T-helper 1 cell treated with Interleukin-12 subunit alpha and Interleukin-12 subunit beta and Interleukin-4 antibody, amounts not matched to agents 30 μg/mL and 1 μg/mL, for 36 hours (primary cell): ENCODE results near the gene TP53I3.
"Not testable (repeated sequence)": the region's sequence is repeated elsewhere in the genome, so short reads cannot be mapped to it uniquely, and the experiment has no call there.

Experiments
- H3K27ac Mint-ChIP-seq: one replicate; pipeline ENCODE4 v1.8.0; 2021; ENCODE audit warnings: mild to moderate bottlenecking, mixed read lengths
- H3K27me3 Mint-ChIP-seq: one replicate; pipeline ENCODE4 v1.8.0; 2021; ENCODE audit warnings: low read depth, mixed read lengths
- H3K36me3 Mint-ChIP-seq: one replicate; pipeline ENCODE4 v1.8.0; 2021; ENCODE audit warnings: low read depth, mixed read lengths
- H3K4me1 Mint-ChIP-seq: one replicate; pipeline ENCODE4 v1.8.0; 2021; ENCODE audit warnings: low read depth, mixed read lengths
- H3K4me3 Mint-ChIP-seq: one replicate; pipeline ENCODE4 v1.8.0; 2021; ENCODE audit warnings: mild to moderate bottlenecking, moderate library complexity, mixed read lengths
- H3K9me3 Mint-ChIP-seq: one replicate; pipeline ENCODE4 v1.8.0; 2021; ENCODE audit warnings: mixed read lengths

TP53I3 gene

DNA sequence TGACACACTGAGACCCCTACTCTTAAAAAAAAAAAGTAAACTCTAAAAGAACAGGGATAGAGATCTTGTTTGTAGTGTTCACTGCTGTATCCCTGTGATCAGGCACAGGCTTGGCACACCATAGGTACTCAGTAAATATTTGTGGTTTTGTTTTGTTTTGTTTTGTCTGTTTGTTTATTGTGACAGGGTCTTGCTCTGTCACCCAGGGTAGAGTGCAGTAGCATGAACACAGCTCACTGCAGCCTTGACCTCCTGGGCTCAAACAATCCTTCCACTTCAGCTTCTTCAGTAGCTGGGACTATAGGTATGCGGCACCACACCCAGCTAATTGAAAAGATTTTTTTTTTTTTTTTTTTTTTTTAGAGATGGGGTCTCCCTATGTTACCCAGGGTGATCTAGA is 31.7 kb downstream of the TP53I3 start:
- Mint-ChIP-seq H3K27me3 (peaks cover 4% of the 10 kb centered on the region), H3K4me3 (no peak overlapping the region), H3K4me1 (no peaks in the 10 kb centered on the region), H3K36me3 (no peaks in the 10 kb centered on the region), H3K27ac (no peak overlapping the region), H3K9me3 (no peaks in the 10 kb centered on the region)

DNA sequence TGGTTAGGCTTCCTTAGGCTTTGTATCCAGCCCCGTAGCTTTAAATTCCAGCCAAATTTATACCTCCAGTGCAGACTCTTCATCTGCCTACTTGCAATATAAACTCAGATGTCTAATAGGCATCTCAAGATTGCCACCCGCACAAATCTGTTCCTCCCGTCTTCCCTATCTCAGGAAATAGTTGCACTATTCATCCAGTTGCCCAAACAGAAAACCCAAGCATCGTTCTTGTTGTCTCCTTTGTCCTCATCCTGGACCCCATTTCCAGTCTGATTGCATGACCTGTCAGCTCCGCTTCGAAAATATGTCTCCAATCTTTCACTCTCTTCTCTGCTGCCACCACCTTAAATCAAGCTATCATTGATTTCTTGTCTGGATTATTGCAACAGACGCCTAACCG is 32.8 kb downstream of the TP53I3 start:
- H3K36me3 Mint-ChIP-seq = peaks cover 2% of the 10 kb centered on the region
- no peak overlapping the region for H3K27ac Mint-ChIP-seq
- no peaks in the 10 kb centered on the region for H3K9me3 Mint-ChIP-seq
- peaks cover 4% of the 10 kb centered on the region for H3K27me3 Mint-ChIP-seq
- H3K4me1 Mint-ChIP-seq = peaks cover 10% of the 10 kb centered on the region
- H3K4me3 Mint-ChIP-seq = no peak overlapping the region

DNA sequence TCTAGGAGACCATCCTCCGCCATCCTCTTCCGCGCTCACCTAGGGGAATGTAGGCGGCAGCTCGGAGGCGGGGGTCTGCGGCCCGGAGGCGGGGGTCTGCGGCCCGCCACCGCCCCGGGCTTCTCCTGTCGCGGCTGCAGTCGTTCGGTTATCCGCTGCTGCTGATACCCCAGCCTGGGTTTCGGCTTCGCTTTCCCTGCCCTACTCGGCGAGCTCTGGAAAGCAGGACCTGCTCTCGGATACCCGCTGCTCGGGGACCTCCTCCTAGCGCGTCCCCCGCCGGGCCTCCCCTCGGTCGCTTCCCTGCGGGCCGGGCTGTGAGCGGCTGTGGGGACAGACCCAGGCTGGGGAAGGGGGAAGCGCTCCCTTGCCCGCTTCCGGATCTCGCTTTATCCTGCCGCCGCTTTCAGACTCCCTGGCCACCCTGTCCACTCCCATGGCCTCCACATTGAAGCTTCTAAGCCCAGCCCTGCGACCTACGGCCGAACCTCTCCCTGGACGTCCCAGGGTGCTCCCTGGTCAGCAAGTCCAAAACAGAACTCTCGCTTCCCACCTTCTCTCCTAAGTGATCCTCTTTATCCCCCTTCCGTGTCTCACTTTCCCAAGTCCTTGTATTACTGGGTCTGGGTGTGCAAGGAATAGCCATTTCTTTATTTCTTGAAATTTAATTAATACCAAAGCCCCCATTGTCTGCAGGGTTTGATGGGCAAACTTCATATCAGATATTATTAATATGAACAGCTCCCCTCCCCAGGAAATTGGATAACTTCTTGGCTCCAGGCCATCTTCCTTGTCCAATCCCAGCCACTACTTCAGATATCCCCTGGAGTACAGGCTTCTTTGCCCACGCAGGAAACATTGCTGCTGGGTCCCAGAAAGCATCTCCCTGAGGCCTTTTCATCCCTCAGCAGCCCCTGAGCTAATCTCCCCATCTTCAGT is 34.3 kb downstream of the TP53I3 start:
- Mint-ChIP-seq H3K36me3 (peaks cover 2% of the 10 kb centered on the region), H3K27me3 (peaks cover 4% of the 10 kb centered on the region), H3K4me3 (peak overlapping the region; percentile 38), H3K9me3 (no peaks in the 10 kb centered on the region), H3K27ac (no peak overlapping the region), H3K4me1 (peaks cover 16% of the 10 kb centered on the region)

DNA sequence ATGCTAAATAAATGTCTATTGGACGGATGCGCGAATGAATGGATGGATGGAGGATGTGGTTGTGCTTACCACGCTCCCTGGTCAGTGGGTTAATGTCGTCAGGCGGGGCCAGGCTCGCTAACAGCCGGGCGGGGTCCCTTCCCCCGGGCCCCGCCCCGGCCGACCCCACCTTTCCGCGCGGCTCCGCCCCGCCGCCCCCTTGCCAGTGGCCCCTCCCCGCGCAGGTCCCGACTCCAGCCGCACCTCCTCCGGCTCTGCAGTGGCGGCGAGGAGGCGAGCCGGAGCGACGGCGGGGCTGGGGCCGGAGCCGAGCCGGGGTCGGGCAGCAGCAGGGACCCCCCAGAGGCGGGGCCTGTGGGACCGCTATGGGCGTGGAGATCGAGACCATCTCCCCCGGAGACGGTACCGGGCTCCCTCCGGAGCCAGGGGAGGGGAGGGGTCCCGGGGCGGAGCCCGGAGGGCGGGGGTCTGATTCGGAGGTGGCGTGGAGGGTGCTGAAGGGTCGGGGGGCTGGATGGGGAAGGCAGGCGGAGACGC is 35.1 kb downstream of the TP53I3 start, which contains the start of gene FKBP1B:
TSS of gene FKBP1B (plus strand) at position 257 of the 537 bp plus-strand sequence. CDS start at position 366, 109 bp downstream.
- H3K27ac Mint-ChIP-seq = no peak within 1 kb of the TSS
- no peaks in the 10 kb centered on the region for H3K9me3 Mint-ChIP-seq
- peaks cover 2% of the 10 kb centered on the region for H3K36me3 Mint-ChIP-seq
- H3K4me1 Mint-ChIP-seq = peaks cover 20% of the 10 kb centered on the region
- peak within 1 kb of the TSS; percentile 86 for H3K4me3 Mint-ChIP-seq
- H3K27me3 Mint-ChIP-seq = peaks cover 4% of the 10 kb centered on the region

DNA sequence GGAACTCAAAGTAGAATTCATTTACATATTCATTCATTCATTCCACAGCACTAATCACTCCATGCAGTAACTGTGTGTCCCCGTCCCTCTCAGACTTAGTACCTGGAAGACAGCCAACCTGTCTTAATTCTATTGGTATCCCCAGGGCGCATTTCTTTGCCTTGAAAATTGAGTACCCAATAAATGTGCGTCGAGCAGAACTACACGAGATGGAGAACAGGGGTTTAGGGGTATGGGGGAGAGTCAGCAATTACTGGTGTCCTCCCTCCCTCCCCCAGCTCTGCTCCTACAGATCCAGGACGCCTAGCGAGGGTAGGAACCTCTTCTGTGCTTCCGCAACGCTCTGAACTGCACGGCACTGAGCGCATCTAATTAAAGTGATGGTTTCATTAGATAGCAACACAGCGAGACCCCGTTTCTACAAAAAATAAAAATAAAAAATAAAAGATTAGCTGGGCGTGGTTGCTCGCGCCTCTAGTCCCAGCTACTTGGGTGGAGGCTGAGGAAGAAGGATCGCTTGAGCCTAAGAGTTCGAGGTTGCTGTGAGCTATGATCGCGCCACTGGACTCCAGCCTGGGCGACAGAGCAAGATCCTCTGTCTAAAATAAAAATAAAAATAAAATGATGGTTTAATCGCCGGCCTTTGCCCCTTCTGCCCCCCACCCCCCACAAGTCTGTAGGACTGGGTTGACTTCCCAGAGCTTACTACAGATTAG is 35.7 kb downstream of the TP53I3 start:
- Mint-ChIP-seq H3K27ac (no peak overlapping the region), H3K4me1 (peaks cover 20% of the 10 kb centered on the region), H3K36me3 (peaks cover 2% of the 10 kb centered on the region), H3K27me3 (peaks cover 4% of the 10 kb centered on the region), H3K9me3 (no peaks in the 10 kb centered on the region), H3K4me3 (peak overlapping the region; percentile 86)

DNA sequence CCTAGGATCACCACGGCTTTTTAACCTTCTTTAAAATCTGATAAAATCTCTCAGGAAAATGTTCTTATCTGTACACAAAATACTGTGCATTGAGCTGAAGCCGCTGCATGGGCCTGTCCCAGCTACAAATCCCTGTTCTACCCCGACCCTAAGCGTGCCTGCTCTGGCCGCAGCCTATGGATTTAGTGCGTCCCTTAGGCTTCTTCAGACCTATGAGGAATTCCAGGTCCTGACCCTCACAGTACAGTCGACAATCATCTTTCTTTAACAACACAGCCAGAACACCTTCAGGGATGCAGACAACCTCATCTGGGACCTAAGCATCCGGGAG is 37.0 kb downstream of the TP53I3 start:
- Mint-ChIP-seq H3K27ac (peak overlapping the region; percentile 92), H3K9me3 (no peaks in the 10 kb centered on the region), H3K4me3 (peak overlapping the region; percentile 97), H3K4me1 (peaks cover 22% of the 10 kb centered on the region), H3K27me3 (peaks cover 4% of the 10 kb centered on the region), H3K36me3 (peaks cover 2% of the 10 kb centered on the region)

DNA sequence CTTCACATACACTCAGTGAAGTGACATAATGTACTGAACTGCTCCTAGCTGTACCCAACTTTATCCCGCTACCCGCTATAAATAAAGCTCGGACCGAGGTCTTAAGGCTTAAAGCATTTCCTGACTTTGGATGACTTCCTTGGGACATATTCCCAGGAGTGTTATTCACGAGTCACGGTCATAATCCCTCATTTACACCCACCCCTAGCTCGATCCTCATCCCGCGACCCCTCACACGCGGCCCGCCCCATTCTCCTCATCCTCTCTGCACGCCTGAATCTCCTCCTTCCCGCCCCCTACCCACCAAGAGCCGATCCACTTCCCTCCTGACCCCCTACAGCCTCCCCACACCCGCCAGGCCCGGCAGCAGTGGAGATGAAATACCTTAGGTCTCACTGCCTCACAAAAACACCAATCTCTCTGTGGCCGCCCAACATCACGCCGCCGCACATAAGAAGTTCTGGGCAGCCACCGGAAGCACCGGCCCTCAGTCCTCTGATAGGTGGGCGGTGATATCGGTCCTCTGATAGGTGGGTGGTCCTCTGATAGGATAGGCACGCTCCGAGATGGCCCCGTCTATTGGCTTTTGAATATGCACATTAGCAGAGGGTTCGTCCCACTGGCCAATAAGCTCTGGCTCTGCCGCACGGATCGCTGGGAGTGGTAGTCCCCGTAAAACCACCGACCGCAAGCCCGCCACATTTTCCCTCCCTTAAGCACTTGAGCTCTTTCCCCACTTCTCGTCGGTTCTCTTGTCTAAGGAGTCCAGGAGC is 37.5 kb downstream of the TP53I3 start, which contains the start of gene WDCP:
TSS of gene WDCP (minus strand) at position 462 of the 773 bp plus-strand sequence. CDS start 7,897 bp downstream, outside the sequence.
- no peaks in the 10 kb centered on the region for H3K9me3 Mint-ChIP-seq
- H3K4me1 Mint-ChIP-seq = peaks cover 22% of the 10 kb centered on the region
- peaks cover 4% of the 10 kb centered on the region for H3K27me3 Mint-ChIP-seq
- H3K27ac Mint-ChIP-seq = peak within 1 kb of the TSS; percentile 92
- H3K36me3 Mint-ChIP-seq = peaks cover 2% of the 10 kb centered on the region
- peak within 1 kb of the TSS; percentile 97 for H3K4me3 Mint-ChIP-seq

DNA sequence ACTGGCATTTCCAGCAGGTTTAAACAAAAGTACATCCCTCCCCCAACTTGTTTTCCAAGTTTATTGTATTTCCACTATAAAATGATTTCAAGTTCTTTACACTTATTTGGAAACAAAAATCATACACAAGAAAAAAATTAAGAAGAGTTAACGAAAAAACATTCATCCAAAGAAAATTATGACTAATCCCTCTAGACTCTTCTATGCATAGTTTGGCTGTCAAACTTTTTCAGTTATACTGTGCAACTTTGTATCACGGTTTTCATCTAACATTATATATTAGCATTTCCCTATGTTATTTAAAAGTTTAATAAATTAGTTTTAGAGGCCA is 38.1 kb downstream of the TP53I3 start:
- Mint-ChIP-seq H3K4me1 (peaks cover 22% of the 10 kb centered on the region), H3K36me3 (peaks cover 2% of the 10 kb centered on the region)

DNA sequence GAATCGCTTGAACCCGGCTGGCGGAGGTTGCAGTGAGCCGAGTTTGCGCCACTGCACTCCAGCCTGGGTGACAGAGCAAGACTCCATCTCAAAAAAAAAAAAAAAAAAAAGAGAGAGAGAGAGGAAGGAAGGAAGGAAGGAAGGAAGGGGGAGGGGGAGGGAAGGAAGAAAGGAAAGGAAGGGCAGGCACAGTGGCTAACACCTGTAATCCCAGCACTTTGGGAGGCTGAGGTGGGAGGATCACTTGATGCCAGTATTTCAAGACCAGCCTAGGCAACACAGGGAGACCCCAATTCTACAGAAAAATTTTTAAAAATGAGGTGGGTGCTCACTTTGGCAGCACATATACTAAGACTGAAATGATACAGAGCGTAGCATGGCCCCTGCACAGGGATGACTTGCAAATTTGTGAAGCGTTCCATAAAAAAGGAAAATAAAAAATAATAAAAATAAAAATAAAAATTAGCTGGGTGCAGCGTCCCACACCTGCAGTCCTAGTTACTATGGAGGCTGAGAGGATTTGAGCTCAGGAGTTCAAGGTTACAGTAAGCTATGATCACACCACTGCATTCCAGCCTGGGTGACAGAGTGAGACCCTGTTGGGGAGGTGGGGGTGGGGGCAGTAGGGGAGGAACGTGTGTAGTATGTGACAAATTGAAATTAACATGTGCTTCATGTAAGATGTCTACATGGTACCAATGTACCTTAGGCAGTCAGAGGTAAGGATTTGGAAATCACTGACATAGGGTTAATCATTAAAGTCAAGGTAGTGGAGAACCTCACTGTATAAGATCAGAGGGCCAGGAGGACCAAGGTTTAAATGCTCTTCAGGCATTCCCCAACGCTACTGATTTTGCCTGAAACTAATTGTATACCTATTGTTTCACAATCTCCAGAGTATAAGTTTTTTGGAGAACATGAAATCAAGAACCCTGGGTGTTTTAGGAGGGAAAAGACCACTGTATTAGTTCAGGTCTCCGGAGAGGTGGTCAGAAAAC is 38.8 kb downstream of the TP53I3 start:
- H3K27me3 Mint-ChIP-seq = peaks cover 4% of the 10 kb centered on the region
- peak overlapping the region; percentile 97 for H3K4me3 Mint-ChIP-seq
- no peaks in the 10 kb centered on the region for H3K9me3 Mint-ChIP-seq
- H3K36me3 Mint-ChIP-seq = peaks cover 2% of the 10 kb centered on the region
- no peak overlapping the region for H3K27ac Mint-ChIP-seq
- H3K4me1 Mint-ChIP-seq = peaks cover 22% of the 10 kb centered on the region

More for the DNA sequence above, 38.1 kb downstream of the TP53I3 start:
- H3K27me3 Mint-ChIP-seq = peaks cover 4% of the 10 kb centered on the region
- H3K4me3 Mint-ChIP-seq = peak overlapping the region; percentile 97
- no peak overlapping the region for H3K27ac Mint-ChIP-seq
- no peaks in the 10 kb centered on the region for H3K9me3 Mint-ChIP-seq

DNA sequence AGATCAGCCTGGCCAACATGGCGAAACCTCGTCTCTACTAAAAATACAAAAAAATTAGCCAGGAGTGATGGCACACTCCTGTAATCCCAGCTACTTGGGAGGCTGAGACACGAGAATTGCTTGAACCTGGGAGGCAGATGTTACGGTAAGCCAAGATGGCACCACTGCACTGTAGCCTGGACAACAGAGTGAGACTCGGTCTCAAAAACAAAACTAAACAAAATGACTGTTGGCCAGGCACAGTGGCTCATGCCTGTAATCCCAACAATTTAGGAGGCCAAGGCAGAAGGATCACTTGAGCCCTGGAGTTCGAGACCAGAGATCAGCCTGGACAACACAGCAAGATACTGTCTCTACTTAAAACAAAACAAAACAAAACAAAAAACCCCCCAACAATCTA is 41.5 kb downstream of the TP53I3 start:
- not testable (repeated sequence) for H3K4me3 Mint-ChIP-seq, H3K9me3 Mint-ChIP-seq

DNA sequence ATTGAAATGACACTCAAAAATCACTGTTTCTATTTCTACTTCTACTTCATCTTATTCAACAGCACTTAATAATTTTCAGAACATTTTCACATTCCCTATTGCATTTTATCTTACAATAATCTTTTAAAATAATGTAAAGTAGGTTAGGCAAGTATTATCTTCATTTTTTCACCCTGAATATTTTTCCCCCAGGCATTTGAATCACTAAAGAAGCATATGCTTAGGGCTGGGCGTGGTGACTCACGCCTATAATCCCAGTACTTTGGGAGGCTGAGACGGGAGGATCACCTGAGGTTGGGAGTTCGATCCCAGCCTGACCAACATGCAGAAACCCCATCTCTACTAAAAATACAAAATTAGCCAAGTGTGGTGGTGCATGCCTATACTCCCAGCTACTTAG is 44.1 kb downstream of the TP53I3 start:
- no peaks in the 10 kb centered on the region for H3K27me3 Mint-ChIP-seq
- no peak overlapping the region for H3K4me3 Mint-ChIP-seq
- no peaks in the 10 kb centered on the region for H3K9me3 Mint-ChIP-seq
- H3K4me1 Mint-ChIP-seq = peaks cover 10% of the 10 kb centered on the region
- peaks cover 16% of the 10 kb centered on the region for H3K36me3 Mint-ChIP-seq
- H3K27ac Mint-ChIP-seq = no peak overlapping the region

More for the DNA sequence above, 41.5 kb downstream of the TP53I3 start:
- H3K27ac Mint-ChIP-seq, H3K27me3 Mint-ChIP-seq, H3K36me3 Mint-ChIP-seq: not testable (repeated sequence)
- H3K4me1 Mint-ChIP-seq = peaks cover 22% of the 10 kb centered on the region

DNA sequence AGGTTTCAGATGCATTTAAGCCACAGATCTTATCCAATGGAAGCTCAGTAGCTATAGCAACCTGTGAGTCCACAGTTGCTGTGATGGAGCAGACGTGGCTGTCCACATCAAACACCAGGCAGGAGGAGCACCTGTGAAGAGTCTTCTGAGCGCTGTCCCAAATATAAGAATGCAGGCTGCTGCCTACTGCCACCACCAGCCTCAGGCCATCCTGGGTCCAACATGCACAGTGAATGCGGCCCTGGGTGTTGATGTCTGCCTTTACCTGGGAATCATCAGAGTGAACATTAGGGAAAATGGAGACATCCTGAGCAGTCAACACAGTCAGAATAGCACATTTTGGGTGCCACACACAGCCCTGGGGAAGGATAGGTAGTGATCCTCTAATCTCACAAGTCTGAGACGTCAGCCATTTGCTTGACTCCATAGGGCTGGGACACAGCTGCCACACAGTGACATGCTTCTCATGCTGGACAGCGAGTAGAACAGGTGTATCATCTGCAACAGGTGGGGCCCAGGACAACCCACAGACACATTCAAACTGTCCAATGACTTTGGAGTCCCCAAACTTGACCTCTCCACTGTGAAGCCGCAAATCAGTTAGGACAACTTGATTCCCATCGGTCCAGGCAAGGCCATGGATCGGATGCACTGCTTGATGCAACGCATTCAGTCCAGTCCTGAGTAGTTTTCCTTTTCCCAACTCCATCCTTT is 45.7 kb downstream of the TP53I3 start:
- Mint-ChIP-seq H3K4me3 (no peak overlapping the region), H3K27me3 (no peaks in the 10 kb centered on the region), H3K9me3 (no peaks in the 10 kb centered on the region), H3K36me3 (peaks cover 16% of the 10 kb centered on the region), H3K4me1 (peaks cover 8% of the 10 kb centered on the region), H3K27ac (no peak overlapping the region)
